A549 treated with RU486 at 1 μM for 4 hours (cell line): ENCODE results near the gene CRB2. TPM values are rescaled to one million over a fixed set of nuclear protein-coding genes. Genes with fewer than 3 reads are reported as not detected.

ENCODE experiments used
- total RNA-seq: library from RNA; stranded (reverse); fragments of 200-300 nt; extraction: Qiagen RNA extraction; gene quantifications from 5 replicates; pipeline ENCODE4 v1.2.3, GENCODE V29; 2022; ENCODE audit warnings: low read depth

The CRB2 gene
- 0.03 to 0.08 TPM (median 0.05 TPM) in 5 replicates for total RNA-seq

DNA sequence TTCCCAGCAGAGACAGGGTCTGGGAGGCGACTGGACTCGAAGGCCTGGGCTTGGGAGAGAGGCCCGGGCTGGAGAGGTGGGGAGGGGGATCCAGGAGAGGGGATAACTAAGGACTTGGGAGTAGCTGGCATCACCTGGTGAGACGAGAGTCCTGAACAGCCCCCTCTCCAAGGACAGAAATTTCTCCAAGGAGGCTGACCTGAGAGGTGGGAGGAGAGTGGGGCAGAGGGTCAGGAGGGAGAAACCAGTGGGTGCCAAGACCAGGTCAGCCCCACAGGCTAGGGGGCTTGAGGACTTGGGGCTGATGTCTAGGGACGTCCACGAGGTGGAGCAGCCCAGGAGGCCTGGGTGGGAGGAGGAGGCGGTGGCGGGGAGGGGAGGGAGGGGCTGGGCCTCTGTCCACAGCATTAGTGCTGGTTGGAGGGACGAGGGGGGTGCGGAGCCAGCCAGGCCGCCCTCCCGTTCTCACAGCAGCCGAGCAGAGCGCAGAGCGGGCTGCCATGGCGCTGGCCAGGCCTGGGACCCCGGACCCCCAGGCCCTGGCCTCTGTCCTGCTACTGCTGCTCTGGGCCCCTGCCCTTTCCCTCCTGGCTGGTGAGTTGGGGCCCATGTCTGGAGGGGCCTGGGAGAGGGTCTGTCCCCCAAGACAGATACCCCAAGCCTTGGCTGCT lies at the start of gene CRB2:
Gene CRB2, plus strand, starts transcription at position 437 of the 671 bp plus-strand sequence. Its CDS starts 64 bp downstream, at position 501.

Other genes starting within 250 kb of the CRB2 start
- gene STRBP, start 87.6 kb upstream of the CRB2 start, total RNA-seq = 11.4 to 16.1 TPM (median 14.4 TPM) in 5 replicates